ENCODE measurements around the gene CASP14. TPM values are rescaled to one million over a fixed set of nuclear protein-coding genes. Genes with fewer than 3 reads are reported as not detected.

CASP14 gene, protein sequence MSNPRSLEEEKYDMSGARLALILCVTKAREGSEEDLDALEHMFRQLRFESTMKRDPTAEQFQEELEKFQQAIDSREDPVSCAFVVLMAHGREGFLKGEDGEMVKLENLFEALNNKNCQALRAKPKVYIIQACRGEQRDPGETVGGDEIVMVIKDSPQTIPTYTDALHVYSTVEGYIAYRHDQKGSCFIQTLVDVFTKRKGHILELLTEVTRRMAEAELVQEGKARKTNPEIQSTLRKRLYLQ
- not detected in 2 replicates for total RNA-seq

DNA sequence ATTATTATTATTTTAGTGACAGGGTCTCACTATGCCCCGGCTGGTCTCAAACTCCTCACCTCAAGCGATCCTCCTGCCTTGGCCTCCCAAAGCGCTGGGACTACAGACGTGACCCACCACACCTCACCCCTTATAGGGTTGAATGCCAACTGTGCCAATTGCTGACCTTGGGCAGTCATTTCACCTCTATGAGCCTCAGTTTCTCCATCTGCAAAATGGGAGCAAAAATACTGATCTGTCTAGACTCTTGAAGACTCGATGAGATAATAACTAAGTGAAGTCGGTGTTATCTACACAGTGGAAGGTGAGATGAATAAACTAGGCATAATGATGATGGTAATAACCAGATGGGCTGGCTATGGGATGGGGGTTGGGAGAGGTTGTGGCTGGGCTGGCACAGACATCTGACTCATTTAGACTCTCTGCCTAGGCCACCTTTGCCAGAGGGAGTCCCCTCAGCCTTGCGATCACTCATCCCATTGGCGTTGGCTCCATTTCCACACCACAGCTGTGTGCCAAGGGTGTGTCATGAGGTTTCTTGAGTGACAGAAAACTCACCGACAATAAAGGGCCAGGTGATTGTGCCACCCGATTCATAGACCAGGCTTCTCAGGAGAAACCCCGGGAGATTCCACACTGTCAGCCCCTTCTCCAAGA, at the start of gene CASP14:
CASP14 (plus strand) TSS at position 596 of the 657 bp plus-strand sequence. CDS start 2,772 bp downstream, outside the sequence.

DNA sequence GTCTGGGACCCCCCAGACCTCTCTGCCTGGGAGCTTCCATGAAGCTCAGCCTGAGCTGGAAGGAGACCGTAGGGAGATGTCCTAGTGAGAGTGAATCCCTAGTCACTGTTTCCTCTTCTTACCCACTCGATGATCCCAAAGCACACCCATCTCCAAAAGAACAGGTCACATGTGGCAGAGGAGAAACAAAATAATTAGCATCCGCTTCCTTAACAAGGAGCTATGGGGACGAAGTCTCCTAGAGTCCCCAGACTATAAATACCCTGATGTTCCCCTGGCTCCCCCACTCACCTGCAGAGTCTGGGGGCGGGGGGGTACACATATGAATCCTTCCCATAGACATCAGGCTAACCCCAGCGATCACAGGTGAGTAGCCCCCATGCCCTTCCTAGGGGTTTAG, 32.6 kb downstream of the CASP14 start, which contains the start of gene OR1I1:
OR1I1 (plus strand) TSS at position 301 of the 400 bp plus-strand sequence. CDS start 4,855 bp downstream, outside the sequence.

DNA sequence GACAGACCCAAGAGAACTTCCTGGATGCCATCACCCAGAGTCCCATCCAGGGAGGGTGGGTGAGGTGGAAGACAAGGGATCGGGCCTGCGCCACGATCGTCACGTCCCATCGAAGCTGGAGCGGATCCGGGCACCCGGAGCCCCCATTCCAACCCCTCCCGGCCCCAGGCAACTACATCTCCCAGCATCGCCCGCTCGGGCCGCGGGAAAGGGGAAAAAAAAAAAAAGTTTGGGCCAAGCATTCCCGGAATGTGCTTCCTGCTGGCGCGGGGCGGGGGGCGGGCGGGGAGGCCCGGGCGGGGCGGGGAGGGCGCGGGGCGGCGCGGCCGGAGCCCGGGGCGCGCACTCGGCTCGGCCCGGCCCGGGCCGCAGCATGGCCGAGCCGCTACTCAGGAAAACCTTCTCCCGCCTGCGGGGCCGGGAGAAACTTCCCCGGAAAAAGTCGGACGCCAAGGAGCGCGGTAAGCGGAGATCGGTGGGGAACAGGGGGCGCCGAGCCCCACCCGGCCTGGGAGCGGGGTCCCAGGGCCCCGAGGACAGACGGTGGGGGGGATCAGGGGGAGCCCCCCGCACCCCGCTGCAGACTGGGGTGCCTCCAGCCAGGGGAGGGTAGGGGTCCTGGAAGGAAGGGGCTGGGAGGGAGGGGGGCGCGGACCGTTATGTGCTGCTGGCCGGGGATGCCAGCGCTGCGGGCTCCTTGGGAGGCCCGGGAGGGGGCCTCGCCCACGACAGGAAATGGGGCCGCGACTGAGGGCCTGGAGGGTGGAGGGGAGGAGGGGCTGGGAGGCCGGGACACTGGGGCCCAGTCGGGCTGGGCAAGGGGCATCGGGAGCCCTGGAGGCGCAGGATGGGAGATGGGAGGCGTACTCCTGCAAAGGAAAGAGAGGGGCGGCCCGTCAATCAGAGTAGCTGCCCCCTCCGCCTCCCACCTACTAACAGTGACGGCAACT, 58.1 kb downstream of the CASP14 start, which contains the start of gene SYDE1:
SYDE1 (plus strand) TSS at position 341 of the 950 bp plus-strand sequence; CDS start at position 374, 33 bp downstream.

Other genes with a start within 250 kb of the CASP14 start
- gene OR7A5, start 214.3 kb upstream of the CASP14 start, total RNA-seq = not detected in 2 replicates
- gene OR7C1, start 214.3 kb upstream of the CASP14 start, total RNA-seq = not detected in 2 replicates
- gene OR7A10, start 200.6 kb upstream of the CASP14 start, total RNA-seq = not detected in 2 replicates
- gene OR7A17, start 163.3 kb upstream of the CASP14 start, total RNA-seq = not detected in 2 replicates
- not detected in 2 replicates for gene OR7C2, start 108.0 kb upstream of the CASP14 start, total RNA-seq
- gene SLC1A6, start 69.6 kb upstream of the CASP14 start, total RNA-seq = not detected in 2 replicates
- gene OR1I1, start 32.7 kb downstream of the CASP14 start, total RNA-seq = not detected in 2 replicates
- 26.5 and 69.6 TPM in 2 replicates for gene SYDE1, start 57.9 kb downstream of the CASP14 start, total RNA-seq
- gene NOTCH3, start 151.5 kb downstream of the CASP14 start, total RNA-seq = 5.3 and 63.7 TPM in 2 replicates
- gene EPHX3, start 183.0 kb downstream of the CASP14 start, total RNA-seq = 0.14 TPM in 1 of 2 replicates, not detected in the other